CD4-positive, alpha-beta T cell treated with Interleukin-17A for 4 hours (primary cell): ENCODE data around the gene HIPK2.

Source experiments
- DNase-seq: peaks from one replicate; pipeline ENCODE4 v3.0.0-alpha.2; 2020; ENCODE audit warnings: mixed read lengths

The HIPK2 gene

DNA sequence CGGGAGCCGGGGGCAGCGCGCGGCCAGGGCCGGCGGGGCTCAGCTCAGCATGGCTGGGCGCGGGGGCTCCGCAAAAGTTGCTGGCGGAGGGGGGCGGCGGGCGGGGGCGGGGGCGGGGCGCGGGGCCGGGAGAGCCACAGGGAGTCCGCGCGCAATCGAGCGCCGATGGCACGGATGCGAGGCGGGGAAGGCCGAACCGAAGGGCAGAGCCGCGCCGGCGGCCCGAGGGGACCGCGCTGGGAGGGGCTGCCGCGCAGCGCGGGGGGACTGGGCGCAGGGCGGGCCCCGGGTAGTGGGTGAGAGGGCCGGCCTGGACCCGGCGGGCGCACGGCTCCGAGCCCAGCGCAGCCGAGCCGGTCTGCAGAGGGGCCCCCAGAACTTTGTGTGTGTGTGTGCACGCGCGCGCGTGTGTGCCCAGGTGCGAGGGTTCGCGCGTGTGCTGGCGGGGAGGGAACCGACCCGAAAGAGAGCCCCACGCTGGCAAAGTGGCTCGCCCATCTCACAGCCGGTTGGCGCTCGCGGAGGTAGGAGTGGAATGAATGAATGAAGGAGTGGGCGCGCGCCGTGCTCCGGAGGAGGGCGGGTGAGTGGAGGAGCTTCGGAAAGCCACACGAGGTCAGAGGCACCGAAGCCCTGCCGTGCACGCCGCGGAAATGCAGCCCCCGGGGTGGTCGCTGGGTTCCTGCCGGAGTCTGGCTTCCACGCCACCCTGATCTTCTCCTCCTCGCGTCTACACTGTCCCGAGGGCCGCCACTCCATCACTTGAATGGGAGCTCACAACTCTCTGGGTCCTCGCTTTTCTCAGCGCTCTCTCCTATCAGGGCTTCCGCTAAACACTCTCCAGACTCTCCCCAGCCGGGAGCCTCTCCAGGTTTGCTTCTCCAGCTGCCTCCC, at the start of gene HIPK2:
Gene HIPK2 (minus strand): TSS at position 51 of the 894 bp plus-strand sequence. CDS start 375 bp downstream, outside the sequence.
- peak; percentile 78 for DNase-seq

DNA sequence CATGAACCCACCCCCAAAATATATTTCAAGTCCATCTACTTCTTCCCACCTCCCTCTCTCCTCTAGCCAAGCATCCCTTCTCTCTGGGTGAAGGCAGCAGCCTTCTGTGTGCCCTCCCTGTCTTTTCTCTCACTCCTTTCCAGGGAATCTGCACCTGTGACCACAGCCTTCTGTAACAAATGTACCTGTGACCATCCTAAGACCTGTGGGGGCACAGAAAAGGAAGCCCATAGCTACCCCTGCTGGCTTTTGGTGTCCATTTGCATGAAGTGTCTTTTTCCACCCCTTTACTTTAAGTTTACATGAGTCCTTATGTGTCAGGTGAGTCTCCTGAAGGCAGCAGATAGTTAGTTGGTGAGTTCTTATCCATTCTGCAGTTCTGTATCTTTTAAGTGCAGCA, 49.2 kb upstream of the HIPK2 start:
- DNase-seq: peak; percentile 28

DNA sequence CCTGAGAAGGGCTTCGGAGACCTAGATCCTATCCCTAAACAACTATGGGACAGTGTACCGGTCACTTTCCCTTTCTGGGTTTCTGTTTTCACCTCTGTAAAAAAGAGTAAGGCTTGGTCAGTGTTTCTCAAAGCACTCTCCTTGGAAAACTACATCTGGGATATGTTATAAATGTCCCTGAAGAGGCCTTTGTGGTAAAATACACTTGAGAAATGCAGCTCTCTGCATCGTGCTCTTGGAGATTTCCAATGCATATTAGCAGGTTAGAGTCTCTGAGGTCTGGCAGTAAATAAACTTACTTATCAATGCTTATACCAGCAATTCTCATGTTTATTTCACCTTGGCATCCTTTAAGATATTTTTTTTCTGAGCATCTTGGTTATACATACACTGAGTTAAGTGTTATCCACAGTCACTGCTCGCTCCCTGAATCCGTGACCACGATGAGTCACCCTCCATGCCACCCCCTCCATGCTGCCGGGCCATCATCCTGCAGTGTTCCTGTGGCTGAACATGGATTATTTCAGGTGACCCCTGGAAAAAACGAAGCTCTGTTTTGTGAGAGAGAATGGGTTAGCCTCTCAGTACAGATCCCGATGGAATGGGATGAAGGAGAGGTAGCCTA, 48.0 kb upstream of the HIPK2 start:
- no peak for DNase-seq

DNA sequence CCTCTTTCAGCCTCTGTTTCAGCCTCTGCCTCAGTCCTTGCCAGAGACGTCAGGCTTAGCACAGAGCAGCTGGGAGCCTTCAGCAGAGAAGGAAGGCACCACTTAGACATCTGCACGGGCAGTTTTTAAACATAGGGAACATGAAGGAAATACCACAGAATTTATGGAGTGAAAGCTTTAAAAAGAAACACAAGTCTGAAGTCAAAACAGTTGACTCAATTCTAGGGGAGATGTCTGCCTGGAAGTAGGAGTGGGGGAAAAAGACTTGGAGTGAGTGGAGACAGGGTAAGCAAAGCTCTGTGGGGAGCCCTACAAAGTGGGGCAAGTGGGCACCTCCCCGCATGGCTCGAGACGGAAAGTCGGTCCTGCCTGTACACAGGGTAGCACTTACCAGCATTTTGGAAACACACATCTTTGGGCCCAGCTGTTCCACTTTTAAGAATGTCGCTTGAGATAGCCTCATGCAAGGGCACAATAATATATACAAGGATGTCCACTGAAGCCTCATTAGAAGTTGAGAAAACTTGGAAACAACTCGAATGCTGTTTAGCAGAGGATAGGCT, 46.2 kb upstream of the HIPK2 start:
- no peak for DNase-seq

DNA sequence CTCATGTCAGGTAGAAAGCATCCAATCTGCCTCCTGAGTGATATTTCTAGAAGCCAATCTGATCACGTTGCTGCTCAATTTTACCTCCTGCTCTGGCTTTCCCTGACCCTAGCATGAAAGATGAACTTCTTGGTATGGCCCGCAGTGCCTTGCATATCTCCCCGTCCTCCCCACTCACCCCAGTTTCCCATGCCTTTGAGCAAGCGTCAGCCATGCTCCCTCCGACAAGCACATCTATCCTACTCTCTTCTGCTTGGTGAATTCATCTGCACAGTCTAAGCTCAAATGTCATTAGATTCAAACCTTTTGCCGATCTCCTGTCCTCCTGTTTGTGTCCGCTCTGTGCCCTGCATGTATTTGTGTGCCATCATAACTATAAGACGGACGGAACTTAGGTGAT, 45.1 kb upstream of the HIPK2 start:
- no peak for DNase-seq

DNA sequence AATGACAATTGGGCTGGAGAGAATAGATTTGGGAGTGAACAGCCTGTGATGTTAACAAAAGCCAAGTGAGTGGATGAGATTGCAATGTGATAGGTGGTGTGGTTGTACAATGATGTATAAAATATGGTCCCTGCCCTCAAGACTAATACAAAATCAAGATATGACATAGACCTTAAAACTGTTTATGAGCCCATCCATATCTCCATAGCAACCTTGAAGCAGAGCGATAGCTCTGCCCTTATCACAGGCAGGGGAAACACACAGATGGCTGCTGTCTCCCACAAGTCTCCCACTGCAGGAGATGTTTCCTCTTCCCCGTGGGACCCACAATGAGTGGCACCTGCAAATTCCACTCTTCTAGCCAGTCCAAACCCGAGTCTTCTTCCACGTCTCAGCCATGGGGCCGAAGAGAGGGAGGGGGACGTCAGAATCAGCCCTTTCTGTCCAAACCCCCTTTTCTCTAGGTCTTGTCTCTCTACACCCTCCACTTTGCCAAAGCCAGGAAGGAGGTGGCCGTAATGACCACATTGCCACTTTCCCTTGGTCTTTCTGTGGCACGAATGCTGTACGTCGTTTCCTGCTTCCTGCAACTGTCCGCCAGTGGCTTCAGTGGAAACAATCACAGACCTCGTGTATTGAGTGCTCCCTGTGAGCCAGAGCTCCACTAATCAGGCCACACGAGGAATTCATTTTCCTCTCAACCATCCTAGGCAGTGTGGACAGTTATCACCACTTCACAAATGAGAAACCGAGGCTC, 43.7 kb upstream of the HIPK2 start:
- DNase-seq: no peak

DNA sequence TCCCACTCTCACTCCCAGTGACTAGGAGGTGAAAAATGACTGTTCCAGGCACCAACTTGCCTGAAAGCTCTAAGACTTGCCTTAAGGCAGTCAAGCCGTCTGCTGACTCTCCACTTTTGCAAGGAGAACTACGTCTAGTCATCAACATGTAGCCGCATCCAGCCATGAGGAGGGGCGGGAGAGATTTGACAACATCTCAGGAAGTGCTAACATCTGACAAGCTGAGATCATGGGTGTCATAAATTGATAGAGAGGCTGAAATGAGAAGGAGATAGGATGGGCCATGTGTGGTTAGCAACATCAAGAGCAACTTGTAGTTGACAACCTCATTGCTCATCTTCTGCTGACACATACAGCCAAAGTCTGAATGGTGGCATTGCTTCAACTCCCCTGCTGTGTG, 42.3 kb upstream of the HIPK2 start:
- DNase-seq: no peak

DNA sequence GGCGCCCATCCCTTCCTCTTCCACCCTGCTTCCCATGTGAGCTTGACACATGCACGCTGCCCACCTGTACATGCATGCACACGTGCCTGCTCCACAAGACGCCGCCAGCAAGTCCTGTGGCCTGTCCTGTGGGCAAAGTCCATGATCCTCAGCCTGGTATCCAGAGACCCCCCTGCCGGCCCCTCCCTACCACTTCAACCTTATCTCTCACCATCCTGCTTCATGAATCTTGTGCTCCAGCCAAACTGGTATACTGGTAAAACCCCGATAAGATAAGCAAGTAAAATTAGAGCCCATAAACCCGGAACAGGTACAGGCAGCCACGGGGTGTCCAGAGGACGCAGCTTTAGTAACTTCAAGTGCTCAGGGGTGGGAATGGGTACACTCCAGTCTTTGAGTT, 39.5 kb upstream of the HIPK2 start:
- DNase-seq: no peak

DNA sequence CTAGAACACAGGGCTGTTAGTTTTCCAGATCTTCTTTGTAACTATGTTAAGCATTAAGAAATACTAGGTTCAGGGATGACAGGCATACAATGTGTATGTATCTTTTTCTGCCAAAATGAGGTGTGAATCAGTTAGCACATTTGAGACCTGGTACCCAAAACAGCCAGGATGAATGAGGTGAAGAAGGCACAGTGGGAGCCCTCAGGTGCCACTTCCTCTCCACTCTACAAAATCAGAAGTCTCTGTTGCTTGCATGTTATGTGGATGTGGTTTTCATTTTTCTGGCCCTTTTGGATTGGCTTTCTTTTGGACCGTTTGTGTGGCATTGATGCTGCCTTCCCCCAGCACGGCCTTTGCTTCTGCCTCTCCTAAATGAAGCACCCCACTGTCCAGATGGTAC, 35.9 kb upstream of the HIPK2 start:
- no peak for DNase-seq

DNA sequence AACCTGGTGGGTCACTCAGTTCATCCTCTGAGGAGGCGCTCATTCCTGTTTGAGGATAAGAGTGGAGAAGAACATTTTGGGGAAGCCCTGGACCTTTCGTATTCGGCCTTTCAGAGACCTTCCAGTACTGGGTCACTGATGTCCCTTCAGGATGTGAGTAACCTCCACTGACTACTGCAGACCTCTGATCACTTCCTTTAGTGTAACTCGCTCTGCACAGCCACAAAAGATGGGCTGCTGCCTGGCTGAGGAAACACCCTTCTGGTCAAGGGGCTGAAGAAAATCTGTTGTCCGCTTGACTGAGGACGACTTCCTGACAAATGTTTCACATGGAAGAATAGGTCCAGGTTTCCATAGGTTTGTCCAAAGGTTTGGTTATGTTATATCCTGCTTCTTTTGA, 35.4 kb upstream of the HIPK2 start:
- DNase-seq: no peak

DNA sequence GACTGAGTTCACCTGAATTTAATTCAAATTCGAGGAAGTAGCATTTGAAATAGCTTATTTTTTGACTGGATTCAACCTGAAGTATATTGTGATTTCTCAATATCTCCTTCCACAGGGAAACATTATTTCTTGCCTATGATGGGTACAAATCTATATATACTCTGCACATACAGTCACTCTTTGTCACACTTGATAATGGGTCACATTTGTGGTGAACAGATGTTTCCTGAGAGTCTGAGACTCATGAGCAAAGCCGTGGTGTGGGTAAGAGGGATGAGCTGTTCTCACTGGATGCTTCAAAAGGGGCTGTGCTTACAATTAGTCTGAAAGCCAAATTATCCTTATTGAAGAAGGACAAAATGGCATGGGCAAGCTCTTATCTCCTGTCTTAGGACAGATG, 33.3 kb upstream of the HIPK2 start:
- DNase-seq: no peak

DNA sequence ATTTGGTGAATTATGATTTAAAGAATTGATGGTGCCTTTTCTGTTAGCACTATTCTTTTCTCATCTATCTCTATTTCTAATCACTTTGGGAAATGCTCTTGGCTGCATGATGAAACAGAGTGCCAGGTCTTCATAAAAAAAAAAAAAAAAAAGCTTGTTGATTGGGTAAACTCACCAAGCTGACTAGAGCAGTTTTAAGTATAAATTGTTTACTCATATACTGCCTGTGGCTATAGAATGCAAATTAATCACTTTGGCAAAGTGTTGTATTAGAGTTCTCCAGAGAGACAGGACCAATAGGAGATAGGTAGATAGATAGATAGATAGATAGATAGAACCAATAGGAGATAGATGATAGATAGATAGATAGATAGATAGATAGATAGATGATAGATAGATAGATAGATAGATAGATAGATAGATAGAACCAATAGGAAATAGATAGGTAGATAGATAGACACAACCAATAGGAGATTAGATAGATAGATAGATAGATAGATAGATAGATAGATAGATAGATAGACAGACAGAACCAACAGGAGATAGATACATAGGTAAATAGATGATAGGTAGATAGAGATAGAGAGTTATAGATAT, 31.1 kb upstream of the HIPK2 start:
- DNase-seq: no peak

DNA sequence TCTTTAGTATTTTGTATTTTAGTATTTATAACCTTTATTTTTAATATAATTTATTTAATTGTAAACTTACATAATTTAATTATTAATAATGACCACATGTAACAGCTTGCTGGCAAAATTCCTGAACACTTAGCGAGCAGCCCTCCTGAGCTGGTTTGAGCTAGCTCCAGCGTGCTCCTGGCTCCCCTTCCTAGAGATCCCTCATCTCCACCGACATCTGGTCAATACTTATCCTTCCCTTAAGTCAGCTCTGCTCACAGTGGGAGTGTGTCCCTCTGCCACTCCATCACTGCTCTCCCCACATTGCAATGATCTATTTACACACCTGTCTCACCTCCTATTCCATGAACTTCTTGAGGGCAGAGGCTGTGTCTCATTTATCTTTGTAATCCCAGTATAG, 30.6 kb upstream of the HIPK2 start:
- DNase-seq: no peak

DNA sequence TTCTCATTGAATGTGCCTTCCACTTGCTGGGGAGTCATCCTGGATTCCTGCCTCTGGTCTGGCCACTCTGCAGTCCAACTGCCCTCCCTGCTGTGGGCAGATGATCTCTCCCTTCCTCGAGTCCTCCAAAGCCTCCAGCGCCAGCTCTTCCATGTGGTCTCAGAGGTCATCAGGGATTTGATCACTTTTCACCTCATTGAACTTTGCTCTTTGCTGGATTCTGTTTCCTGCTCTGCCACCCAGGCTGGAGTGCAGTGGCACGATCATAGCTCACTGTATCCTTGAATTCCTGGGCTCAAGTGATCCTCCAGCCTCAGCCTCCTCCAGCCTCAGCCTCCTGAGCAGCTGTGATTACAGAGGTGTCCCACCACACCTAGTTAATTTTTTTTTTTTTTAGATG, 29.2 kb upstream of the HIPK2 start:
- DNase-seq: no peak

DNA sequence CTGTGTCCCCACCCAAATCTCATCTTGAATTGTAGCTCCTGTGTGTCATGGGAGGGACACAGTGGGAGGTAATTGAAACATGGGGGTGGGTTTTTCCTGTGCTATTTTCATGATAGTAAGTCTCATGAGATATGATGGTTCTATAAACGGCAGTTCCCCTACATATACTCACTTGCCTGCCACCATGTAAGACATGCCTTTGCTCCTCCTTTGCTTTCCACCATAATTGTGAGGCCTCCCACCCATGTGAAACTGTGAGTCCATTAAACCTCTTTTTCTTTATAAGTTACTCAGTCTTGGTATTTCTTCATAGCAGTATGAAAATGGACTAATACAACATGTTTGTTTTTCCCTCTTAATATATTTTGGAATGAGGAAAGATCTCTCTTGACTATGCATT, 26.8 kb upstream of the HIPK2 start:
- no peak for DNase-seq

DNA sequence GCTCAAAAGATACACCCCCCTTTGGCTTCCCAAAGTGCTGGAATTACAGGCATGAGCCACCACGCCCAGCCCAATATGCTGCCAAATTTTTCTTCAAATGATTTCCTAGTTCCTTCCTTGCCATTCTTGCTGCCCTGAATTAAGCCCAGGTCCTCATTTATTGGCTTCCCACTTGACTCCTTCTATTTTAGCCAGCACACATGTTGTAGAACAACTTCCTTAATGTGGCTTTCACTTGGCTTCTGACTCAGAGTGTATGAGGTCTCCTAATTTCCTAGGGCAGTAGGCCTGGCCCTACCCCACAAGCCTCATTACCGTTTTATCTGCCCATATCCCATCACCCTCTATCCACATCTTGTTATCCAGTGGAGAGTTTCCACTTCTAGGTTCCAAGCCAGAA, 21.8 kb upstream of the HIPK2 start:
- no peak for DNase-seq

DNA sequence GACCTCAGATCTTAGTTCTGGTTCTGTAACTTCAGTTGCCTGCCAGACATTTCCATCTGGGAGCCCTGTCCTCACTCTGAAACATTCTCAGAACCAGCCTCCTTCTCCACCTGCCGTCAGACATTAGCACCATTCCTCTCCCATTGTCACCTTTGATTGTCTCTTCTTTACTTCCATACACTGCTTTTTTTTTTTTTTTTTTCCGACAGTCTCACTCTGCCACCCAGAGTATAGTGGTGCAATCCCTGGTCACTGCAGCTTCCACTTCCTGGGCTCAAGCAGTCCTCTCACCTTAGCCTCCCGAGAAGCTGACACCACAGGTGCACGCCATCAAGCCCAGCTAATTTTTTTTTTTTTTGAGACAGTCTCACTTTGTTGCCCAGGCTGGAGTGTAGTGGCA, 21.1 kb upstream of the HIPK2 start:
- no peak for DNase-seq

DNA sequence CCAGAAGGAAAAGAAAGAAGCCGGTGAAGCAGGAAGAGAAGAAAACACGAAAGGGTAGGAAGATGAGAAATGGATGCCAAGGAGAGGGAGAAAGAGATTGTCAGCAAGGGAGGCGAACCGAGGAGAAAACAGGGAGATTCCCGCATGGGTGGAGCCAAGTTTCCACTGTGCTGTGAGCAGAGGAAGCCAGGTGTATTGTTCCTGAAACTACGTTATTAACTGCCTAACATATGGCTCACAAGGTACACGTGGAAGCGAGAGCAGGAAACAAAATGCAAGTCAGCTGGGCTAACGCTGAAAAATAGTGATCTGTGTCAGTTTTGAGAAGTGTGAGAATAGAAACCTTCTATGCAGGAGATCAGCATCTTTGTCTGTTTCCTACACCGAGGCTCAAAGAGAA, 20.4 kb upstream of the HIPK2 start:
- DNase-seq: no peak

DNA sequence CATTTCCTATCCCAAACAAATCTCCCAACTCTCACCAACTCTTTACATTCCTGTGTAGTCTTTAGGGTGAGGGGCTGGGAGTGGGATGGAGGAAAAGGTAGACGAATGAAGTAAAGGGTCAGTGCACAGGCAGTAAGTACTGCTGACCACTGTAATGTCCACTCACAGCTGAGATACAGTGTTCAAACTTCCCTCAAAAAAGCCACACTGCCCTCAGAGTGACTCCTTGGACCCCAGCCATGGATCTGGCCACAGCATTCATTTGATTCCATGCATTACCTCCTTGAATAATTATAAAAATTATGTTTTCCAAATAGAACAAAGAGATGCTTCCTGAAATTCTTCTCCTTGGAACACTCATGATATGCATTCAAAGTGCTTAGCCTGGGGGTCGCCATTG, 19.8 kb upstream of the HIPK2 start:
- DNase-seq: no peak

DNA sequence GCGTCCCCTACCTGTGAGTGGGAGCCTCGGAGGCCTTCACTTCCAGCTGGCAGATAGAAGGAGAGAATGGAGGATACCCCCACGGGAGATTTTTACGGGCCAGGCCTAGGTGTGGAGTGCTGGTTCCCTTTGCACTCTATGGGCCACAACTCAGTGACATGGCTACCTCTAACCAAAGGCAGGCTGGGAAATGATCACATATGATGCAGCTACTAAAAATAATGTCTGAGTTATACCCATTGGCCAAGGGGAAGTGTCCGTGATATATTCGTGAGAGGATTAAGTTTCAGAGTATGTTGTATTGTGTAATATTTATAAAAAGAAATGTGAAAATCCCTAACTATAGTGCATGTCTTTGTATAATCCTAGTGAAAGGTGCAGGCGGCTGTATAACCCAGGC, 13.5 kb upstream of the HIPK2 start:
- no peak for DNase-seq

DNA sequence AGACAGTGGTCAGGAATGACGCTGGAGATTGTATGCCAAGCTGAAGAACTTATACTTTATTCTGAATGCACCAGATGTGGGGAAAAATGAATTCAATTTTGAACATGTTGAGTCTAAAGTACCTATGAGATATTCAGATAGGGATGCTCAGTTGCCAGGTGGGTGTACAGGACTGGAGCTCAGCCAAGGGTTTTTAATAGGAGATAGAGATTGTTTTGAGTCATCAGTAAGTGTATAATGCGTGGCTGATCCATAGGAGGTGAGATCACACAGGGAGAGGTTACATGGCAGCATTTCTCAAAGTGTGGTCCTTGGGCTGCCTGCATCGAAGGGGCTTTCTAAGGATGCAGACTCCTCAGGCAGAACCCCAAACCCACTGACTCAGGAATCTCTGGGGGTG, 6.8 kb upstream of the HIPK2 start:
- no peak for DNase-seq

DNA sequence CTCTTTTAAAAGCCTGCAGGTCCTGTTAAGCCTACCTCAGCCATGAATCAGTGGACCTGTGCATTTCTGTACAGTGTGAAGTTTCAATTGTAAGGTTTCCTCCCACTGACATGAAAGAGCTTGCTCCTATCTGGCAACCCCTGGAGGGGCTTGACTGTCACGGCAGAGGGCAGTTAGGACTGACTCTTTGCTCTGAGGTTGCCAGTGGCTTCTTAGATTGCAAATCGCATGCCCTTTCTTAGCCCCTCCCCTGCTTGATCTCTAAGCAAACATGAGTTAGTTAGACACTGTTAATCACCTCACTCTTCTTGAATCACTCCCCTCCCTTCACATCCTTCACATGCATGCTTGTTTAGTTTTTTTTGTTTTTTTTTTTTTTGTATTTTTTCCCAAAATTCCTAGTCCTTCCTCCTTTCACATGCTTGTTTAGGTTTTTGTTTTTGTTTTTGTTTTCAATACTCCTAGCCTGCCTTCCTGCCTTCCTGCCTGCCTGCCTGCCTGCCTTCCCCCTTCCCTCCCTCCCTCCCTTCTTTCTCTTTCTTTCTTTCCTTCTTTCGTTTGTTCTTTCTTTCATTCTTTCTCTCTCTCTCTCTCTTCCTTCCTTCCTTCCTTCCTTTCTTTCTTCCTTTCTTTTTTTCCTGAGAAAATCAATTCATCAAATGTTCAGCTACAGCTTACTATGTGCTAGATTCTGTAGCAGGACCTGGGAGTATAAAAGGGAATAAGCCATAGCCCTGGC, 6.0 kb upstream of the HIPK2 start:
- no peak for DNase-seq
